OCI-LY1 (cell line): ENCODE measurements around the gene HSD11B1L.

Experiments used
- EZH2 ChIP-seq: fragments of 200-600 bp; sonication (generic), shearing (Covaris generic); IDR thresholded peaks from 2 replicates; pipeline ENCODE4 v1.8.0; 2017; ENCODE audit warnings: borderline replicate concordance, mixed run types, mild to moderate bottlenecking, antibody characterized with exemption, low read length, moderate library complexity, mixed read lengths
- TF ChIP-seq, protein P1 (sequence below): fragments of 200-600 bp; sonication (generic), shearing (Covaris generic); IDR thresholded peaks from 2 replicates; pipeline ENCODE4 v1.5.1; 2017; ENCODE audit warnings: mild to moderate bottlenecking, antibody characterized with exemption, low read length, moderate library complexity, mixed read lengths

DNA sequence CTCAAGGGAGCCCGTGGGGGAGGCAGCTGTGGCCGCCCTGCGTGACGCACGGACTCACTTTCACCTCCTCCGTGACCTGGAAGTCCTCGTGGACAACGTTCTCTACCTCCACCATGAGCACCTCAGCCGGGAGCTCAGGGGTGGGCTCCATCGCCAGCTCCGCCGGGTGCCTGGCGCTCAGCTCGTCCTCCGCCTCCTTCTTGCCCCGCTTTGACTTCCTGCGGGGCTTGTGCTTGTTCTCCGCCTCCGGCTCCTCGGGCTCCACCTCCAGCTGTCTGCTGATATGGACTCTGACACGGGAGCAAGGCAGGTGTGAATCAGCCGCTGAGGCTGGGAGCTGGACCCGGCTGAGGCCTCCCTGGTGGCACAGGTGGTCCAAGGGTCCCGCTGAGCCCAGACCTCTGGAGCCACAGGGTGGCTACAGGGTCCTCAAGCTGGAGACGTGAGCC lies 30.9 kb downstream of the HSD11B1L start:
- TF ChIP-seq, protein P1, sequence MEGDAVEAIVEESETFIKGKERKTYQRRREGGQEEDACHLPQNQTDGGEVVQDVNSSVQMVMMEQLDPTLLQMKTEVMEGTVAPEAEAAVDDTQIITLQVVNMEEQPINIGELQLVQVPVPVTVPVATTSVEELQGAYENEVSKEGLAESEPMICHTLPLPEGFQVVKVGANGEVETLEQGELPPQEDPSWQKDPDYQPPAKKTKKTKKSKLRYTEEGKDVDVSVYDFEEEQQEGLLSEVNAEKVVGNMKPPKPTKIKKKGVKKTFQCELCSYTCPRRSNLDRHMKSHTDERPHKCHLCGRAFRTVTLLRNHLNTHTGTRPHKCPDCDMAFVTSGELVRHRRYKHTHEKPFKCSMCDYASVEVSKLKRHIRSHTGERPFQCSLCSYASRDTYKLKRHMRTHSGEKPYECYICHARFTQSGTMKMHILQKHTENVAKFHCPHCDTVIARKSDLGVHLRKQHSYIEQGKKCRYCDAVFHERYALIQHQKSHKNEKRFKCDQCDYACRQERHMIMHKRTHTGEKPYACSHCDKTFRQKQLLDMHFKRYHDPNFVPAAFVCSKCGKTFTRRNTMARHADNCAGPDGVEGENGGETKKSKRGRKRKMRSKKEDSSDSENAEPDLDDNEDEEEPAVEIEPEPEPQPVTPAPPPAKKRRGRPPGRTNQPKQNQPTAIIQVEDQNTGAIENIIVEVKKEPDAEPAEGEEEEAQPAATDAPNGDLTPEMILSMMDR = no peak
- no peak for TF ChIP-seq EZH2
